Activated CD4-positive, alpha-beta T cell treated with anti-CD3 and anti-CD28 coated beads for 1 hour (primary cell): ENCODE measurements around the gene AFAP1.

Source experiments
- DNase-seq: peaks from one replicate; pipeline ENCODE4 v3.0.0-alpha.2; 2020

Gene AFAP1

DNA sequence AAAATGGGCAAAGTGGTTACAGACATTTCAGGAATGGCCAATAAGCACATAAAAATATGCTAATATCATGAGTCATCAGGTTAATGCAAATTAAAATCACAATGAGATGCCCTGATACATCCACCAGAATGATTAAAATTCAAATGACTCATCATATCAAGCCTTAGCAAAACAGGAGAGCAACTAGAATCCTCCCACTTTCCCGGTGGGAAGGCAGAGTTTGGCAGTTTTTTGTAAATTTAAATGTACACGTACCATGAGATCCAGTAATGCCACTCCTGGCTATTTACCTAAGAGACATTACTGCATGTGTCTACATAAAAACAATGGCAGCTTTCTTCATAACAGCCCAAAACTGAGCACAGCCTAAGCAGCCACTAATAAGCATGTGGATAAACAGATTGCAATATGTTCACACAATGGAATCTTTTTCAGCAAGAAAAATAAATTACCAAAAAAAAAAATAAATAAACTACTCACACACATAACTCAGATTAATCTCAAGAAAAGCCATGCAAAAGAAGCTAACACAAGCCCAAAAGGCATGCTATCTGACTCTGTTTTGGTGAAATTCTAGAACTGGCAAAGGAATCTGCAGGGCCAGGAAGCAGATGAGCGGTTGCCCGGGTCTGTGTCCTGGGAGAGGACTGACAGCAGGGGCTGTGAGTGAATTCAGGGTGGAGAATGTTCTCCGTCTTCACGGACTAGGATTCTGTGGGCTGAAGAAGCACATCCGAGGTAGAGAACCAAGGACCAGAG is 48.8 kb downstream of the AFAP1 start:
- DNase-seq = no peak

DNA sequence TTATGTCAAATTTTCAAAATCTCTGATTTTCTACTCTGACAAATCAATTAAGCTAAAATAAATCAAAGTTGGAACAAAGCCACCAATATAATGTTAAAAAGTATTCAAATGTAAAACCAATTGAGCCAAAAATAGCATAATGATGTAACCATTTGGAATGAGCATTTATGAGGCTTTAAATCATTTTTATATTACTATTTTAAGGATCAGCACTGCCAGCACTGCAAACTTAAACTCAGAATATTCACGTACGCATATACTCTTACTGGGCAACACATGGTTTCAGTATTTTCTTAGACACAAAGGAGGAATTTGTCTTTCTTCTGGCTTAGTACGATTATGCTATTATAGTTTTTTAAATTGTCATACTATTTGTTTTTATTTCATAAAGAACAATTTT is 52.2 kb downstream of the AFAP1 start:
- DNase-seq = no peak

DNA sequence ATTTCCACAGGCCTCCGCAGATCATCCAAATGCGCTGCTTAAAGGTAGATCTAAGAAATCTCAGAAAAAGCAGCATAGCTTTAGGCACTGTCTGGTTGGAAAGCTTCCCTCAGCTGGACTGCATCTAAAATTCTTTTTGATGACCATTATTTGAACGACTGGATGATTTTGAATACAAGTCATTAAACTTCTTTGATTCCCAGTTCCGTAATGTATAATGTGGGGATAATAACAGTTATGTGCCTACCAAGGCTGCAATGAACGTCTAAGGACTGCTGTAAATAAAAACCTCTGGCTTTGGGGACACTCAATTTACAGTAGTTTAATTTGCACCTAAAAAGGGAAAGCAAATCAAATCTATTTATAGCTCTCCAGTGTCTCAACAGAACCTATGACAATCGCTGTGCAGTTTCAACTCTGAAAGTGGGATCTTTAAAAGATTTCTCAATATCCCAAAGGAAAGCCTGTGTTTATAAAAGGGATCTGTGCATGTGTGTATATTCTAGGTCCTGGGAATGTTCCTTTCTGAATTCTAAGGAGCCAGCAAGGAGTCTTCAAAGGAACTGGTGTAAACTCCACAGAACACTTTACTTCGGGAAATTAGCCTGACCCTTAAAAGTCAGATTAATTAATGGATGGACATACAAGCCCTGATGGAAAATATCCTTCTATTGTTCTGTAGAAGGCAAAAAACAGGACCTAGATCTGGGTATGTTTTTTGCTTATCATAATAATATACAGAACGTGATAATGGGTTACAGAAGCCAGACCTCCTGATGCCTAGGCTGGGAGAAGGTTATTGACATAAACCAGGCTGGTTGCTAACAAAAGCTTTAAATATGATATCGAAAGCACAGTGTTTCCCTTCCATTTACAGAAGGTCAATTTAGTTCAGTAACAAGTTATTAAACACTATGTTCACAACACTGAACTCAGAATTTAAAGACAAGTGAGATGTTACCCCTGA is 53.4 kb downstream of the AFAP1 start:
- DNase-seq = no peak

DNA sequence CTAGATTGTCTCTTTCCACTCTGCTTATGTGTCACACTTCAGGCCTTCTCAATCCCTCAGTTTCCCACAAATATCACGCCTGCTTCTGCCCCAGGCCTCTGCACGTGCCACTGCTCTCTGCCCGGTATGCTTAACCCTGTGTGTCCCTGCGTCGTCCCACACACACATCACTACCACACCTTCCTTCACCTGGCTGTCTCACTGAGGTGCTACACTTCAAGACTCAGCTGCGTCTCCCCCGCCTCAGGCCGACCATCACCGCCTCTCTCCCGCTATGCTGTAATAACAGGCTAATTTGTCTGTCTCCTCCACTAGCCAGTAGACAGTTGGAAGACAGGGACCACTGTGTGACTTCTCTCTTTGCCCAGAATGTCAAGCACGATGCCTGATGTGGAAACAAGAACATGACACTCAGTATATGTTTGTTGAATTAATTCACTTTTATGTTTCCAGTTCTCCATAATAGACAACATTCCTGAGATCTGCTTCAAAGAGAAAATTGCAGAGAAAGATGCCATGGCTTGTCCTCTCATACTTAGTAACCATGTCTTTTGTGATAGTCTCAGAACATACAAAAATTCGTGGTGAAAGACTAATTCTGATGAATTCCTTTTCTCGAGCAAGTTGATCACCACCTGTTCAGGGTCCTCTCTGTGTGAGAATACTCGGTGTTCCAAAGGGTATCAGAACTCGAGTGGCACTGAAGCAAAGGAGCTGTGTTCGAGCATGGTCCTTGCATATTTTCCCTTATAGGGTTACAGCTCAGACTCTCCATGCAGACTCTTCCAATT is 54.2 kb downstream of the AFAP1 start:
- no peak for DNase-seq

DNA sequence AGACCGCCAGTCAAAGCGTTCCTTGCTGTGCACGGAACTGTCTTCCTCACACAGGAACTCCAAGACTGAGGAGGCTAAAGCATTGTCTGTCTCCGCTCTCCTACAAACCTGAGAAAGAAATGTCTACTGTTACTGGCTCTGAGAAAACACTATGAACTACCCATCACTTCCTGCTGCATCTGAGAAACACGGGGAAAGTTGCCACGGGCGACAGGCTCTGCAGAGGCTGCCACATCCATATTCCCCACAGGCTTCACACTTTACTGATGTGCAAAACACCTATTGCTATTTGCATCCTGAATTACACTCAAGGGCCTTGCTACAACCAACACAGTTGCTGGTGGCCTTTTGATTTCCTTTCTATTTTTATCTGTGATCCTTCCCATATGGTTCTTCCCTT is 59.0 kb downstream of the AFAP1 start:
- DNase-seq = no peak

DNA sequence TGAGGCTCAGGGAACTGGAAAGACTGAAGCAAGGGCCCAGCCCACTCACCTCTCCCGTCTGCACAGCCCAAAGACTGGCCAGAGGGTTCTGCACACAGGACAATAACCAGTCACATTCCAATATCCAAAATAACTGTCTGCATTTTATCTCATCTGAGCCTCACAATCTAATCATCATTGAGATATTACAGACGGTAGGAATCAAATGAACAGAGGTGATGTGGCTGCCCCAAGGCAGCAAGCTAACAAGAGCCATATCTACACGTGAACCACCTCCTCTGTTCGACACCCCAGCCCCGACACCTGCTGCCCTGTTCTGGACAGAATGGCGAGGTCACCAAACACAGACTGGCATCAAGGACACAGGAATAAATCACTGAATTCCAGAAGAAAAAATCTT is 60.5 kb downstream of the AFAP1 start:
- DNase-seq = no peak

DNA sequence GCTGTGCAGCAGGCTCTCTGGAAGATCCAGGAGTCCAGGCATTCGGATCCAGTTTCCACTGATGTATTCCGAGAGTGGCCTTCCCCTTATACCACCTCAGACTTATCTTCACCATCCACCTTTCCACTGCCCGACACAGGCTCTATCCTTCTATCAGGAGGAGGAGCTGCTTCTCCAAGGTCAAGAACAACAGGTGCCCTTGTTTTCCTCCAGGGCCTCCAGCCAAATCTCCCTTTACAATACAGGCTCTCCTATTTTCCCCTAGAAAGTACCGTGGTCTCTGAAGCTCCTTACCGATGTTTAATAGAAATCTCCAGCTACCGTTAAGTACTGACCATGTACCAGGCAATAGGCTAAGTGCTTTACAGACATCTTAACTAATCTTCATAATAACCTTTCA is 61.3 kb downstream of the AFAP1 start:
- DNase-seq = no peak

DNA sequence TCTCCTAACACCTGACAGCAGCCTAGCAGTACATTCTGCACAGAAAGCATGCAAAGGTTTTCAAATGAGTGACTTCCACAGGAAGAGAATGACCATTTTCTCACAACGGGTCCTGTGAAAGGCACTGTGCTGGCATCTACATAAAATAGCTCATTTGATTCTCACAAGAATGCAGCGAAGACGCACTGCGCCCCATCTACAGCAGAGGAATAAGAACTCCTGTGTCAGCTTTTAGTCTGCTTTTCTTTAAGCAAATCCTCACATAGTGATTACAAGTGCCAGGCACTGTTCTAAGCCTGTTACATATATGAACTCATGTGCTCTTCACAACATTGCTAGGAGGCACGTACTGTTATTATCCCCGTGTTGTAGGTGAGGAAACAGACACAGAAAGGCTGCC is 62.5 kb downstream of the AFAP1 start:
- no peak for DNase-seq

DNA sequence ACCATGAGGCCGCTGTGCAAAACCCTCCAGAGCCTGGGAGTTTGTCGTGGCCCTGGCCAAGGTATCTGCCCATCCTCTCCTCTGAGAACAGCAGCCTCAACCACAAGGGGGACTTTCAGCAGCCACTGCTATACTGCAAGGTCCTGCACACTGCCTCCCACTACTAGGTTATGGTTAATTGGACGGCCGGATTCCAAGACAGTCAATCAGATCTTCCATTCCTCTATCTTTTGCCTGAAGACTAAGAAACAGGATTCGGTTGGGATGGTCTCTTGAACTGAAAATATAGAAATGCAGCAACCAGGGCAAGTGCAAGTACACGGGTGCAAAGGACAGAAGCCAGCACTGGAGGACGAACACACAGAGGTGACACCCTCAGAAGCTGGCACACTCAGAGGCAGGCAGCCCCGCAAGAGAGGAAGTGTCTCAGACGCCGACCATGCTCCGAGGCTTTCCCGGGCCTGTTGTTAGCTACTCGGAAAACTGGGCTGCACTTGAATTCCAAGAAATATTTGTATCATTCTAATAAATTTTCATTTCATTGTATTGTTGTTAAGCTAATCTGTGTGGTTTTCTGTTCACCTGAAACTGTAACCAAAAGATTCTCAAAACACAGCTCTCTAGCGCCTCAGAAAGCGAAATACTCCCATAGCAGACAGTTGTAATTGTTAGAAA is 63.3 kb downstream of the AFAP1 start:
- DNase-seq = no peak

DNA sequence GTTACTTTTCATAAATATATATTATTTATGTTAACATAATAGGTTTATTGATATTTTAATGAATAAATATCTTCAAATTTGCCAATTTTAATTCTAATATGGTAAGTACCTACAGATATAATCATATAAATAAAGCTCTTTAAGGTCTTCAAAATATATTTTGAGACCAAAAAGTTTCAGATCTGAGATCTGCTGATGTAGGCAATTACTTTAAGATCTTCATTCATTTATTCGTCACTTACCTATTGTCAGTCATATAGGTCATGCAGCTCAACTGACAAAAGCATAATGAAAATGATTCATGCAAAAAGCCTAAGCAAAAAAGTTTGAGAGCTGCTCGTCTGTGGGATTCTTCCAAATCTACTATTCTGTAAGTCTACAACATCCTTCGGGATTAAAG is 64.8 kb downstream of the AFAP1 start:
- no peak for DNase-seq

DNA sequence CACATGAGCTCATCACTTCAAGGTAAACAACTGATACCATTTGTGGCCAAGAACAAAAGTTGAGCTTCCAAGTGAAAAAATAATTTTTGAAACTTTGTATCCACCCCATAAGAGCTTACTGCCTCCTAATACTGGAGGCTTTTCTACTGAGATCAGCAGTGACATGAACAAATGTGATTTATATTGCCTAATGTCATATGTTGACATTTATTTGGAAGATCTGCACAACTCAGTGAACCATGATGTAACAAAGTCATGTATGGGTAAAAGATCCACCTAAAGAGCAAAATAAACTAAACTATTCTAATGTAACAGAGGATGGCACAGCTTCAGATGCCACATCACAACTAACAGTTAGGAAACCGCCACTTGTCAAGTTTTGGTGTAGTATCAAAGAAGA is 65.8 kb downstream of the AFAP1 start:
- no peak for DNase-seq

DNA sequence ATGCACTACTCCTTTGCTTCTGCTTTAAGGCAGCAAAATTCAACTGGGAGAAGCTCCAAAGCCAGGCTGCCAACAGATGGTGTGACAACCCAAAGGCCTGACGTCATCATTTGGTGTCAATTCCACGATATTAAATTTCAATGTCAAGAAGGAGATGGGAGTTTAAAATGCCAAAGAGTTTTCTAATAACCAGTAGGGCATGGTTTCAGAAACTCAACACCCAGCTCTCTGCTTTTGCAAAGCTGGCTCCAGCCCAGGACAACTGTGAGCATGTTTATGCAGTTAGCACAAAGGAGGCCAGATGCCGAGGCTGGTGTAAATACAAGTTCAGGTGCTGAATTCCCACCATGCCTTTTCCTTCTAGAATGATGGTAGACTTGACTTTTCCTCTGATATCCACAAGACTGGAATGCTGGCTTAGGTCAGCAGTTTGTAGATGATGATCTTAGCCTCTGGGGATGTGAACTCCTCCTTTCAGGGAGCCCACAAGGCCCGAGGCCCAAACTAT is 67.3 kb downstream of the AFAP1 start:
- no peak for DNase-seq

DNA sequence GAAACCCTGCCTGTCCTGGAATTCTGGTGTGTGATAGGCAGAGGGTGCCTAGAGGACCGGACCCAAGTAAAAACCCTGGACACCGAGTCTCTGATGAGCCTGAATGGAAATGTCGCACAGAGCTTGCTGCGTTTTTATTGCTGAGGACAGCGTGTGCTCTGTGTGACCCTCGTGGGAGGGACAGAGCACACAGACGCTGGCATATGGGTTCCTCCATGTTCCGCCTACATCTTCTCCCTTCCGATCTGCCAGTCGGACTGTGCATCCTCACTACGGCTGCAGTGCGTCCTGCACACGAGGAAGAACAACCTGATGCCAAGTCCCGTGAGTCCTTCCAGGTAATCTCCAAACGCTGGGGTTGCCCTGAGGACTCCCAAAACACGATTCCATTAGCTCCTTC is 68.3 kb downstream of the AFAP1 start:
- DNase-seq = no peak

DNA sequence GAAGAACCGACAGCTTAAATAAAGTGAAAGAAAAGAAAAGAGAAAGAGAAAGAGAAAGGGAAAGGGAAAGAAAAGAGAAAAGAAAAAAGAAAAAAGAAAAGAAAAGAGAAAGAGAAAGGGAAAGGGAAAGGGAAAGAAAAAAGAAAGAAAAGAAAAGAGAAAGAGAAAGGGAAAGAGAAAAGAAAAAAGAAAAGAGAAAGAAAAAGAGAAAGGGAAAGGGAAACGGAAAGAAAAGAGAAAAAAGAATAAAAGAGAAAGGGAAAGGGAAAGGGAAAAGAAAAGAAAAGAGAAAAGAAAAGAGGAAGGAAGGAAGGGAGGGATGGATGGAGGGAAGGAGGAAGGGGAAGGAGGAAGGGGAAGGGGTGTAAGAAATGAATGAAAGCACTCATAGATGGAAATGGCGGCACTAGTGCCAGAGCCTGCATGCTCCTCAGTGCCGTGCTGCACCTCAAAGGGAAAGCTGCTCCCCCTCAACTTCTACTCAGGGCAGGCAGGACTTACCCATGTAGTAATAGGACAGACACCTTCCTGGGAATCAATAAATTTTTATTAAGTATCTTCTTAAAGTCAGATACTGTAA is 70.7 kb downstream of the AFAP1 start:
- DNase-seq = no peak

DNA sequence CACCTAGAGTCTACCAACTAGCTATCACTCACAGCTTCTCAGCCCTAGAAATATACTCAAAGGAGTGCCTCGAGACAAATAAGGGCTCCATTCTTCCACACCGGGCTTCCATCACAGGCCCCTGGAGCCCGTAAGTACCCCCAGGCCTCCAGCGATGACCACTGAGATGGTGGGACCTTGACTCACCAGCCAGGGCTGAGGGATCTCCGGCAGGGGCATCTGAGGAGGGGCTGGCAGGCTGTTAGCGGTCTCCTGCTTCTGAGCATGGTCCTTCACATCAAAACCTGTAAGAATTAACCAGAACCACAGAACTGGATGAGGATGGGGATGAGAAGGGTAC is 71.3 kb downstream of the AFAP1 start:
- DNase-seq = no peak

DNA sequence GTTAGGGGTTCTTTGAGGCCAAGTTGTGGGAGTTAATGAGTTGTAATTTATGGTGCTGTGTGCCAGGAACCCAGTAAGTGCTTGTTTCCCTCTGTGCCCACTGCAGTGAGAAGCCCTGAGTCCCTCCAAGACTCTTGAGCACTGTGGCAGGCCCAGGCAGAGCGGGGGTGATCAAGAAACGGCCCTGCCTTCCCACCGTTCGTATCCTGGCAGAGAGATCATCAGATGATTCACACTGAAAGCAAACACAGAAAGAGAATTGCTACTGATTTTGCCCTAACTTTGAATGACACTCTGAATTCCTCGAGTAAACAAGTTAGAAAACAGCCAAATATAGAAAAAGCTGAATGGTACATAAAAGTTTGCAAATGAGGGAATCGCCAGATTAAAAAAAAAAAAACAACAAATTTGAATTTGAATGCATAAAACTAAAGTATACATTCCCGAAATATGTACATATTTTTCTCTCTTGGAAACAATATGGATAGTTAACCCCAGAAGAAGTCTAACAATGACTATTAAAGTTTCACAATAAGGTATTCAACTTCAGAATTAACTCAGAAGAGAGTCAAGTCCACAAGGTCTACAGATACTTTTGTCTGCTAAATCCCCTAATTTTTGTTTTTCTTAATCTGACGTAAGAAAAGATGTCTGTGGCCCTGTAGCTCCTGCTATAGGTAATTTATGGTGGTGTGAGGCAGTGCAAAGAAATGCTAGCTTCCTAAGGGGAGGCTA is 71.8 kb downstream of the AFAP1 start:
- DNase-seq = no peak

DNA sequence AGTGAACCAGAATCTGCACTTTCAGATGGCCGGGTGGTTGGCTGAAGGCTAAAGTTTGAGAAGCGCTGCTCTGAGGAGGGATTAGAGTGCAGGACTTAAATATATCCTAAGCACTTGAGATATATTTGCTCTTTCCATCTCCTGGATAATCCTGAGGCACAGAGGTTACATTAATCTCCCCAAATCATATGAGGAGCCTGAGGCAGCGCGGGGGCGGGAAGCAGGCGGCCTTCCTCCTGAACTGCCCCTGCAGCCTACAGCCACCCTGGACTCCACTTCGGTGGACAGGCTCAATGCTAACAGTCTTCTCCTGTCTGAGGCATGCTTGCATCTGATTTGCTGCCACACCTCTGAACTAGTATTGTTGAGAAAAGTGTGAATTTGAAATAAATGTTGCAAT is 72.5 kb downstream of the AFAP1 start:
- no peak for DNase-seq

DNA sequence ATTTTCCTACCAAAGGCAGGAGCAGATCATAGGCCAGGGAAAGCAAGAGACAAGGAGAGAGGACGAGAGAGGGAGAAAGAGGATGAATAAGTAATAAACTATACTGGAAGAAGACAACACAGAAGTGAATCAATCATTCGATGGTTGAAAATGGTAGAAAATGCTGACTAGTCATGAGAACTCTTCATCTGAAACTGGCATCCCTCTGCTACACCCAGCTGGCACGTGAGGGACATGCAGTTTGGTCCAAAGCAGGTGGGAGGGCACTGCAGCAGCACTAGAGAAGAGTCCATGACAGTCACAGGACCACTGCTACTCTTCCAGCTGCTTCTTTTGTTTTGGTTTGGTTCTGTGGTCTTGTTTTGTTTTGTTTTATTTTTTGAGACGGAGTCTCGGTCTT is 74.1 kb downstream of the AFAP1 start:
- DNase-seq = no peak

DNA sequence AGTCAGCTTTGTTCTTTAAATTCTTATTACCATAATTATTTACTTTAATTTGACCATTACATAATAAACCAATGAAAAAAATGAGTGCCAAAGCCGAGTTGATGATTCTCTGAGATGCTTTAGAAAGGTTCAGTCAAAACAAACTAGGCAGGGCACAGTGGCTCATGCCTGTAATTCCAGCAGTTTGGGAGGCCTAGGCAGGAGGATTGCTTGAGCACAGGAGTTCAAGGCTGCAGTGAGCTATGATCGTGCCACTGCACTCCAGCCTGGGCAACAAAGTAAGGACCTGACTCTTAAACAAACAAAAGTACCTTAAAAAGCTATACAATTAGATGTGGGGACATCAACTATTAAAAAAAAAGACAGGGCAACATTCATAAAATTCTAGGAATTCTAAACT is 75.0 kb downstream of the AFAP1 start:
- no peak for DNase-seq

DNA sequence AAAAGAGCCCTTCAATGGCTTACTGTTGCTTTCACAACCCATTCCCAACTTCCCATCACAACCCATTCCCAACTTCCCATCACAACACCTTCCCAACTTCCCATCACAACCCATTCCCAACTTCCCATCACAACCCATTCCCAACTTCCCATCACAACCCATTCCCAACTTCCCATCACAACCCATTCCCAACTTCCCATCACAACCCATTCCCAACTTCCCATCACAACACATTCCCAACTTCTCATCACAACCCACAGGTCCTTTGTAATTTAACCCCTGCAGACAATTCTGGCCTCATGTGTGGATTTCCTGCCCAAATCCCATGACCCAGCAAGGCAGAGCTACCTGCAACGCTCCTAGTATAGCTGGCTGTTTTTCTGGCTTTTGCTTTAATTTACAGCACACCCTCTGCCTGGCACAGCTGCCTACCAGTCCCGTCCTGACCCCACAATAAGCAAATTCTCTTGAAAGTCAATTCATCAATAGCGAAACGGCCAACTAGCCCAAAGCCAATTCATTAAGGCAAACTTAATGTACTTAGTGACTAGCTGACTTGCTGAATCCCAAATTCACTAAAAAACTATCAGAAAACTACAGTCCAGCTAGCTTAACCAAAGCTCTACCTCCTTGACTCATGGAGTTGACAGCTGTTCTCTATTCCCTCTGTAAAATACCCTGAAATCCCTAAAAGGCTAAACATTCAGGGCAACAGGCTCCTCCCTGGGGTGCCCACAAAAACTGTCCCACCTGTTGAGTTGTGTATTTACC is 75.6 kb downstream of the AFAP1 start:
- DNase-seq = no peak
